ENCODE data around the gene ING5.
"Not testable (repeated sequence)": the region's sequence is repeated elsewhere in the genome, so short reads cannot be mapped to it uniquely, and the experiment has no call there.

DNA sequence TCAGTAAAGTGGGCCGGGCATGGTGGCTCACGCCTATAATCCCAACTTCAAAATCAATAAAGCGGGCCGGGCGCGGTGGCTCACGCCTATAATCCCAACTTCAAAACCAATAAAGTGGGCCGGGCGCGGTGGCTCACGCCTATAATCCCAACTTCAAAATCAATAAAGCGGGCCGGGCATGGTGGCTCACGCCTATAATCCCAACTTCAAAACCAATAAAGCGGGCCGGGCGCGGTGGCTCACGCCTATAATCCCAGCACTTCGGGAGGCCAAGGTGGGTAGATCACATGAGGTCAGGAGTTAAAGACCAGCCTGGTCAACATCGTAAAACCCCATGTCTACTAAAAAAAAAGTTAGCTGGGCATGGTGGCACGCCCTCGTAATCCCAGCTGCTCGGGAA is 39.1 kb upstream of the ING5 start:
- TF ChIP-seq EP300 (IDR thresholded peaks at IDR 0.05), result not testable (repeated sequence)
- TF ChIP-seq, protein P1, sequence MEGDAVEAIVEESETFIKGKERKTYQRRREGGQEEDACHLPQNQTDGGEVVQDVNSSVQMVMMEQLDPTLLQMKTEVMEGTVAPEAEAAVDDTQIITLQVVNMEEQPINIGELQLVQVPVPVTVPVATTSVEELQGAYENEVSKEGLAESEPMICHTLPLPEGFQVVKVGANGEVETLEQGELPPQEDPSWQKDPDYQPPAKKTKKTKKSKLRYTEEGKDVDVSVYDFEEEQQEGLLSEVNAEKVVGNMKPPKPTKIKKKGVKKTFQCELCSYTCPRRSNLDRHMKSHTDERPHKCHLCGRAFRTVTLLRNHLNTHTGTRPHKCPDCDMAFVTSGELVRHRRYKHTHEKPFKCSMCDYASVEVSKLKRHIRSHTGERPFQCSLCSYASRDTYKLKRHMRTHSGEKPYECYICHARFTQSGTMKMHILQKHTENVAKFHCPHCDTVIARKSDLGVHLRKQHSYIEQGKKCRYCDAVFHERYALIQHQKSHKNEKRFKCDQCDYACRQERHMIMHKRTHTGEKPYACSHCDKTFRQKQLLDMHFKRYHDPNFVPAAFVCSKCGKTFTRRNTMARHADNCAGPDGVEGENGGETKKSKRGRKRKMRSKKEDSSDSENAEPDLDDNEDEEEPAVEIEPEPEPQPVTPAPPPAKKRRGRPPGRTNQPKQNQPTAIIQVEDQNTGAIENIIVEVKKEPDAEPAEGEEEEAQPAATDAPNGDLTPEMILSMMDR (IDR thresholded peaks at IDR 0.05), result not testable (repeated sequence)
